Parathyroid adenoma (tissue), 2 donors: ENCODE data around the gene AOAH.
"Not testable (repeated sequence)": the region's sequence is repeated elsewhere in the genome, so short reads cannot be mapped to it uniquely, and the experiment has no call there.

Source experiments
- H2AFZ ChIP-seq: fragments of 300-600 bp; sonication (generic); one replicate; pipeline ENCODE4 v1.7.0; 2017; ENCODE audit warnings: antibody characterized with exemption, mild to moderate bottlenecking
- H3K27ac ChIP-seq: fragments of 300-600 bp; sonication (generic); one replicate; pipeline ENCODE4 v1.7.0; 2017
- H3K27me3 ChIP-seq: fragments of 300-600 bp; sonication (generic); one replicate; pipeline ENCODE4 v1.7.0; 2017; ENCODE audit warnings: low read length; ENCODE audit not compliant: control insufficient read depth, insufficient read depth
- H3K36me3 ChIP-seq: fragments of 300-600 bp; sonication (generic); one replicate; pipeline ENCODE4 v1.7.0; 2017; ENCODE audit warnings: low read length; ENCODE audit not compliant: control insufficient read depth, insufficient read depth
- H3K4me1 ChIP-seq: fragments of 300-600 bp; sonication (generic); one replicate; pipeline ENCODE4 v1.7.0; 2017; ENCODE audit warnings: control low read depth
- H3K4me2 ChIP-seq: fragments of 300-600 bp; sonication (generic); one replicate; pipeline ENCODE4 v1.7.0; 2017; ENCODE audit warnings: low read length
- H3K4me3 ChIP-seq: fragments of 300-600 bp; sonication (generic); one replicate; pipeline ENCODE4 v1.7.0; 2017; ENCODE audit warnings: low read depth, low read length
- H3K79me2 ChIP-seq: fragments of 300-600 bp; sonication (generic); one replicate; pipeline ENCODE4 v1.7.0; 2017; ENCODE audit warnings: control low read depth
- H3K9ac ChIP-seq: fragments of 300-600 bp; sonication (generic); one replicate; pipeline ENCODE4 v1.7.0; 2017; ENCODE audit warnings: mild to moderate bottlenecking
- H3K9me3 ChIP-seq: fragments of 300-600 bp; sonication (generic); one replicate; pipeline ENCODE4 v1.7.0; 2017; ENCODE audit warnings: low read length; ENCODE audit not compliant: control insufficient read depth
- CTCF ChIP-seq: fragments of 300-600 bp; sonication (generic); IDR thresholded peaks from one replicate; pipeline ENCODE4 v1.7.0; 2017; ENCODE audit warnings: antibody characterized with exemption, mild to moderate bottlenecking
- donor health status: primary hyperparathyroidism.

The AOAH gene

GRCh38 chr7:36717586-36717985 is 6.7 kb downstream of the AOAH start:
- no peaks in the 10 kb centered on the region for H3K36me3 ChIP-seq
- no peak overlapping the region for H2AFZ ChIP-seq
- no peak overlapping the region for H3K4me3 ChIP-seq
- H3K9me3 ChIP-seq, result no peaks in the 10 kb centered on the region
- H3K4me1 ChIP-seq, result no peaks in the 10 kb centered on the region
- no peak overlapping the region for H3K4me2 ChIP-seq
- H3K27me3 ChIP-seq, result no peaks in the 10 kb centered on the region
- no peaks in the 10 kb centered on the region for H3K79me2 ChIP-seq
- no peak overlapping the region for H3K27ac ChIP-seq
- TF ChIP-seq CTCF, result no peak
- H3K9ac ChIP-seq, result no peak overlapping the region

- not testable (repeated sequence) for H3K4me3 ChIP-seq, H3K27ac ChIP-seq
Measured at GRCh38 chr7:36716802-36717201, 7.5 kb downstream of the AOAH start.

GRCh38 chr7:36712015-36712414 is 12.3 kb downstream of the AOAH start:
- no peak overlapping the region for H3K9ac ChIP-seq
- H2AFZ ChIP-seq, result no peak overlapping the region
- H3K4me1 ChIP-seq, result no peaks in the 10 kb centered on the region
- H3K9me3 ChIP-seq, result no peaks in the 10 kb centered on the region
- no peaks in the 10 kb centered on the region for H3K36me3 ChIP-seq
- H3K27me3 ChIP-seq, result no peaks in the 10 kb centered on the region
- TF ChIP-seq CTCF, result no peak
- no peak overlapping the region for H3K4me2 ChIP-seq
- no peak overlapping the region for H3K27ac ChIP-seq
- H3K4me3 ChIP-seq, result no peak overlapping the region
- H3K79me2 ChIP-seq, result no peaks in the 10 kb centered on the region

More at GRCh38 chr7:36716802-36717201, 7.5 kb downstream of the AOAH start:
- H3K36me3 ChIP-seq, H3K79me2 ChIP-seq, H3K4me2 ChIP-seq, H3K4me1 ChIP-seq, H3K9me3 ChIP-seq, H2AFZ ChIP-seq, H3K9ac ChIP-seq, H3K27me3 ChIP-seq: not testable (repeated sequence)

- Histone ChIP-seq H3K4me2 (no peak overlapping the region), H3K36me3 (no peaks in the 10 kb centered on the region), H3K79me2 (no peaks in the 10 kb centered on the region), H3K4me3 (no peak overlapping the region), H3K4me1 (no peaks in the 10 kb centered on the region), H3K27me3 (no peaks in the 10 kb centered on the region), H3K9ac (no peak overlapping the region), H3K27ac (no peak overlapping the region), H3K9me3 (peaks cover 2% of the 10 kb centered on the region), H2AFZ (no peak overlapping the region)
- no peak for TF ChIP-seq CTCF
Measured at GRCh38 chr7:36711256-36711655, 13.0 kb downstream of the AOAH start.

GRCh38 chr7:36710186-36710791 is 14.0 kb downstream of the AOAH start:
- H3K27ac ChIP-seq, result no peak overlapping the region

More at GRCh38 chr7:36710186-36710791, 14.0 kb downstream of the AOAH start:
- Histone ChIP-seq H3K27me3 (no peaks in the 10 kb centered on the region), H3K4me3 (no peak overlapping the region), H3K9me3 (peaks cover 6% of the 10 kb centered on the region), H3K4me1 (no peaks in the 10 kb centered on the region), H3K79me2 (no peaks in the 10 kb centered on the region), H3K4me2 (no peak overlapping the region), H2AFZ (no peak overlapping the region), H3K9ac (no peak overlapping the region), H3K36me3 (no peaks in the 10 kb centered on the region)
- no peak for TF ChIP-seq CTCF
